Keratinocyte (primary cell): ENCODE measurements around the gene TOM1L1. TPM values are rescaled to one million over a fixed set of nuclear protein-coding genes. Genes with fewer than 3 reads are reported as not detected.

Experiments
- DNase-seq: peaks from one replicate; pipeline ENCODE4 v3.0.0-alpha.2; 2011; ENCODE audit warnings: low read depth, missing footprints, low spot score
- FAIRE-seq: peaks from 2 replicates; lab custom pipeline; 2011; peaks lifted over from hg19 to GRCh38; lab: Jason Lieb, UNC
- H2AFZ ChIP-seq: 2 replicates; pipeline ENCODE4 v1.6.0; 2012; ENCODE audit warnings: low read length, control low read depth, inconsistent platforms; ENCODE audit not compliant: control insufficient read depth
- H3K27ac ChIP-seq: 2 replicates; pipeline ENCODE4 v1.5.1; 2011; ENCODE audit warnings: low read length; ENCODE audit not compliant: control insufficient read depth, insufficient read depth
- H3K27me3 ChIP-seq: 3 replicates; pipeline ENCODE4 v1.6.0; 2011; ENCODE audit warnings: low read length; ENCODE audit not compliant: control insufficient read depth, insufficient read depth; ENCODE audit errors: extremely low read depth
- H3K36me3 ChIP-seq, 2 experiments: 2 replicates in 1 of 2; 3 replicates in 1 of 2; pipeline ENCODE4 v1.5.1; 2011; ENCODE audit warnings: low read length in 2 of 2, mild to moderate bottlenecking in 1 of 2; ENCODE audit not compliant: control insufficient read depth in 2 of 2, insufficient read depth in 2 of 2; ENCODE audit errors: extremely low read depth in 1 of 2
- H3K4me1 ChIP-seq: 3 replicates; pipeline ENCODE4 v1.5.1; 2011; ENCODE audit warnings: low read length; ENCODE audit not compliant: control insufficient read depth, insufficient read depth; ENCODE audit errors: extremely low read depth
- H3K4me2 ChIP-seq: 3 replicates; pipeline ENCODE4 v1.6.0; 2011; ENCODE audit warnings: low read depth, low read length; ENCODE audit not compliant: control insufficient read depth, insufficient read depth; ENCODE audit errors: extremely low read depth
- H3K4me3 ChIP-seq, 3 experiments: fragments of 200-600 bp in 1 of 3; sonication (generic) in 1 of 3; 2 replicates in 2 of 3; 3 replicates in 1 of 3; pipeline ENCODE4 v1.5.1; 2011 to 2016; ENCODE audit warnings: low read length in 3 of 3, mild to moderate bottlenecking in 3 of 3, control low read depth in 2 of 3, inconsistent platforms in 1 of 3, low read depth in 1 of 3, mixed read lengths in 1 of 3, mixed run types in 1 of 3, moderate library complexity in 1 of 3; ENCODE audit not compliant: control insufficient read depth in 2 of 3, insufficient read depth in 2 of 3; ENCODE audit errors: extremely low read depth in 1 of 3
- H3K79me2 ChIP-seq: 2 replicates; pipeline ENCODE4 v1.6.0; 2012; ENCODE audit warnings: low read length; ENCODE audit not compliant: control insufficient read depth, insufficient read depth
- H3K9ac ChIP-seq: 3 replicates; pipeline ENCODE4 v1.6.0; 2011; ENCODE audit warnings: low read length; ENCODE audit not compliant: control insufficient read depth, insufficient read depth; ENCODE audit errors: extremely low read depth
- H3K9me1 ChIP-seq: 3 replicates; pipeline ENCODE4 v1.6.0; 2011; ENCODE audit warnings: low read length; ENCODE audit not compliant: control insufficient read depth, insufficient read depth; ENCODE audit errors: extremely low read depth
- H3K9me3 ChIP-seq: 2 replicates; pipeline ENCODE4 v1.5.1; 2012; ENCODE audit warnings: low read depth, low read length; ENCODE audit not compliant: control insufficient read depth
- H4K20me1 ChIP-seq: 3 replicates; pipeline ENCODE4 v1.6.0; 2011; ENCODE audit warnings: low read length; ENCODE audit not compliant: control insufficient read depth, insufficient read depth; ENCODE audit errors: extremely low read depth
- EZH2 ChIP-seq: IDR thresholded peaks from one replicate; pipeline ENCODE4 v1.6.1; 2012; ENCODE audit warnings: inconsistent platforms, mild to moderate bottlenecking, low read length, moderate library complexity
- dilution Hi-C: fragments of 300-500 bp; cut with MboI; formaldehyde crosslinking; loops from one replicate; pipeline ENCODE4 v1.7.0; 2020; ENCODE audit warnings: low sequenced_read_pairs; ENCODE audit not compliant: extremely low pct_ligation_motif_present
- polyA plus RNA-seq, 5 experiments: library from polyadenylated mRNA; depleted of rRNA in 3 of 5; stranded (reverse) in 3 of 5; stranded (forward) in 1 of 5; unstranded in 1 of 5; fragments of >200 nt; gene quantifications; 1 replicate in 1 of 5; 2 replicates in 3 of 5; 3 replicates in 1 of 5; pipeline versions ENCODE4 v1.2.1 to v1.2.3, GENCODE V29; 2011 to 2012; ENCODE audit warnings: missing spikeins in 2 of 5, low read depth in 1 of 5, low replicate concordance in 1 of 5
- TF ChIP-seq, protein P1 (sequence below), 3 experiments: IDR thresholded peaks in 1 of 3; conservative IDR thresholded peaks in 1 of 3; optimal IDR thresholded peaks in 1 of 3; 2 replicates in 2 of 3; 3 replicates in 1 of 3; pipeline versions ENCODE3 to v1.5.1; 2011; ENCODE audit warnings: low read length in 3 of 3, mild to moderate bottlenecking in 3 of 3, moderate library complexity in 2 of 3, control low read depth in 1 of 3, inconsistent platforms in 1 of 3; ENCODE audit not compliant: insufficient read depth in 2 of 3; ENCODE audit errors: extremely low read depth in 1 of 3

The TOM1L1 gene
- polyA plus RNA-seq, 1 donor (not counting 4 experiments of a cell fraction or from before 2014, with no cell fraction given) = 90.1 TPM

DNA sequence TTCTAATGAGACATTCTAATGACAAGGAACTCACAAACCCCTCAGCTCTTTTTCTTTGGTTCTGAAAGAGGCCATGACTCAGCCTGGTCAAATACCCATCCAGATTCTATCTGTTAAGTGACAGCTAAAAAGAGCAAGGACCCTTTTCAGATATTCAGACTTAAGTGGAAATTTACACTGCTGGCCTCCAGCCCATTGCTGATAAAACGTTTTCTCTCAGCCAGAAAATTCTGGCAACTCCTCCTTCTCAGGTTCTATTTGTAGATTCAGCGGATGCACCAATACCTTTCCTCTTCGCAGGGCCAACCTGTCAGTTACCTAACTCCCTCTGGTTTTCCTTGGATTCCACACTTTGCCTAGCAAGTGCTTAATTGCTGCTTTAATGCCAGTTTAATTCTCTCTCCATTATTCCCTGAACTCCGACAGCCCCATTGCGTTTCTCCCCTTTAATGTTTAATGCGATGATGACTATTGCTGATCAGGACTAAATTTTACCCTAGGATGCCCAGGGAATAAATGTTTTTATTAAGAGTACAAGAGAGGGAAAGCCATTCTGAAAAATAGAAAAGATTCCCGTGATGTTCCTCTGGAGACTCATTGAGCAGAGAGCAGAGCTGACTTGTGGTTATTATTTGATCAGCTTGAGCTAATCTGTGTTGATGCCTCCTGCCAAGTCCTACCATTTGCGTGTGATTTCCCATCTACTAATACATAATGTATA is 35.9 kb upstream of the TOM1L1 start:
- no peak for FAIRE-seq
- Histone ChIP-seq H3K27me3 (no peaks in the 10 kb centered on the region), H3K79me2 (no peaks in the 10 kb centered on the region), H3K9ac (no peak overlapping the region), H2AFZ (no peak overlapping the region), H4K20me1 (no peaks in the 10 kb centered on the region), H3K4me3 (no peak overlapping the region), H3K9me1 (no peaks in the 10 kb centered on the region), H3K4me2 (no peak overlapping the region), H3K4me1 (no peaks in the 10 kb centered on the region), H3K27ac (no peak overlapping the region), H3K9me3 (no peaks in the 10 kb centered on the region), H3K36me3 (no peaks in the 10 kb centered on the region)
- TF ChIP-seq EZH2 = no peak
- TF ChIP-seq, protein P1, sequence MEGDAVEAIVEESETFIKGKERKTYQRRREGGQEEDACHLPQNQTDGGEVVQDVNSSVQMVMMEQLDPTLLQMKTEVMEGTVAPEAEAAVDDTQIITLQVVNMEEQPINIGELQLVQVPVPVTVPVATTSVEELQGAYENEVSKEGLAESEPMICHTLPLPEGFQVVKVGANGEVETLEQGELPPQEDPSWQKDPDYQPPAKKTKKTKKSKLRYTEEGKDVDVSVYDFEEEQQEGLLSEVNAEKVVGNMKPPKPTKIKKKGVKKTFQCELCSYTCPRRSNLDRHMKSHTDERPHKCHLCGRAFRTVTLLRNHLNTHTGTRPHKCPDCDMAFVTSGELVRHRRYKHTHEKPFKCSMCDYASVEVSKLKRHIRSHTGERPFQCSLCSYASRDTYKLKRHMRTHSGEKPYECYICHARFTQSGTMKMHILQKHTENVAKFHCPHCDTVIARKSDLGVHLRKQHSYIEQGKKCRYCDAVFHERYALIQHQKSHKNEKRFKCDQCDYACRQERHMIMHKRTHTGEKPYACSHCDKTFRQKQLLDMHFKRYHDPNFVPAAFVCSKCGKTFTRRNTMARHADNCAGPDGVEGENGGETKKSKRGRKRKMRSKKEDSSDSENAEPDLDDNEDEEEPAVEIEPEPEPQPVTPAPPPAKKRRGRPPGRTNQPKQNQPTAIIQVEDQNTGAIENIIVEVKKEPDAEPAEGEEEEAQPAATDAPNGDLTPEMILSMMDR (optimal IDR thresholded peaks at IDR 0.05 in 1 of 3, IDR thresholded peaks at IDR 0.05 in 1 of 3, conservative IDR thresholded peaks at IDR 0.05 in 1 of 3; ENCODE audit: extremely low read depth in 1 of 3, insufficient read depth in 2 of 3, low read length in 3 of 3) = no peak
- dilution Hi-C loops = no loop called here
- no peak for DNase-seq

DNA sequence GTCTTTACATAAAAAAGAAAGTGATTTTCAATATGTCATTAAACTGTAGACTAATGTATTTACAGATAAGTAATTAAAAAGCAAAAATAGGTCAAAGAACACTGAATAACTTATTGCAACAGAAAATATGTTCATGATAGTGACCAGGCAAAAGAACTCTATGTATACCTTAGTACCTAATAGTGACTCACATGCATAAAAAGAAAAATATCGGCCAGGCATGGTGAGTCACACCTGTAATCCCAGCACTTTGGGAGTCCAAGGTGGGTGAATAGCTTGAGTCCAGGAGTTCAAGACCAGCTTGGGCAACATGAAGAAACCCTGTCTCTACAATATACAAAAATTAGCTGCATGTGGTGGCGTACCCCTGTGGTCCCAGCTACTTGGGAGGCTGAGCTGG is 33.0 kb upstream of the TOM1L1 start:
- no peaks in the 10 kb centered on the region for H3K9me3 ChIP-seq
- no peaks in the 10 kb centered on the region for H3K36me3 ChIP-seq
- H2AFZ ChIP-seq = no peak overlapping the region
- H3K27ac ChIP-seq = no peak overlapping the region
- DNase-seq = no peak
- H3K79me2 ChIP-seq = no peaks in the 10 kb centered on the region
- TF ChIP-seq EZH2 = no peak
- TF ChIP-seq, protein P1 (optimal IDR thresholded peaks at IDR 0.05 in 1 of 3, IDR thresholded peaks at IDR 0.05 in 1 of 3, conservative IDR thresholded peaks at IDR 0.05 in 1 of 3; ENCODE audit: extremely low read depth in 1 of 3, insufficient read depth in 2 of 3, low read length in 3 of 3) = no peak
- no peak for FAIRE-seq
- dilution Hi-C loops = no loop called here
- H3K4me1 ChIP-seq = no peaks in the 10 kb centered on the region
- H3K9me1 ChIP-seq = no peaks in the 10 kb centered on the region
- H3K27me3 ChIP-seq = no peaks in the 10 kb centered on the region
- no peak overlapping the region for H3K9ac ChIP-seq
- H3K4me2 ChIP-seq = no peak overlapping the region
- no peak overlapping the region for H3K4me3 ChIP-seq
- H4K20me1 ChIP-seq = no peaks in the 10 kb centered on the region
